Measurements from ENCODE around the gene RNPEP.
"Not testable (repeated sequence)": the region's sequence is repeated elsewhere in the genome, so short reads cannot be mapped to it uniquely, and the experiment has no call there.

The RNPEP gene, protein sequence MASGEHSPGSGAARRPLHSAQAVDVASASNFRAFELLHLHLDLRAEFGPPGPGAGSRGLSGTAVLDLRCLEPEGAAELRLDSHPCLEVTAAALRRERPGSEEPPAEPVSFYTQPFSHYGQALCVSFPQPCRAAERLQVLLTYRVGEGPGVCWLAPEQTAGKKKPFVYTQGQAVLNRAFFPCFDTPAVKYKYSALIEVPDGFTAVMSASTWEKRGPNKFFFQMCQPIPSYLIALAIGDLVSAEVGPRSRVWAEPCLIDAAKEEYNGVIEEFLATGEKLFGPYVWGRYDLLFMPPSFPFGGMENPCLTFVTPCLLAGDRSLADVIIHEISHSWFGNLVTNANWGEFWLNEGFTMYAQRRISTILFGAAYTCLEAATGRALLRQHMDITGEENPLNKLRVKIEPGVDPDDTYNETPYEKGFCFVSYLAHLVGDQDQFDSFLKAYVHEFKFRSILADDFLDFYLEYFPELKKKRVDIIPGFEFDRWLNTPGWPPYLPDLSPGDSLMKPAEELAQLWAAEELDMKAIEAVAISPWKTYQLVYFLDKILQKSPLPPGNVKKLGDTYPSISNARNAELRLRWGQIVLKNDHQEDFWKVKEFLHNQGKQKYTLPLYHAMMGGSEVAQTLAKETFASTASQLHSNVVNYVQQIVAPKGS

GRCh38 chr1:201982623-201983379 lies at the start of gene RNPEP:
Gene RNPEP (plus strand): TSS chr1:201982648. CDS start chr1:201982667, 19 bp downstream.
- no peaks in the 10 kb centered on the region for H3K9me3 ChIP-seq (ENCODE audit: control insufficient read depth, low read depth, low read length)
- H3K9ac ChIP-seq (ENCODE audit: low read length): peak within 1 kb of the TSS; percentile 51
- H3K4me1 ChIP-seq (ENCODE audit: control insufficient read depth, low read depth, low read length): no peaks in the 10 kb centered on the region
- H3K4me3 ChIP-seq (ENCODE audit: low read length): peak within 1 kb of the TSS; percentile 65
- no peak within 1 kb of the TSS for H3K27ac ChIP-seq (ENCODE audit: low read length)
- no peaks in the 10 kb centered on the region for H3K36me3 ChIP-seq (ENCODE audit: control insufficient read depth, low read depth, low read length)
- peaks cover 6% of the 10 kb centered on the region for H3K27me3 ChIP-seq (ENCODE audit: control insufficient read depth, insufficient read depth, low read length)

- Histone ChIP-seq H3K27ac (ENCODE audit: low read length) (no peak overlapping the region), H3K9ac (ENCODE audit: low read length) (no peak overlapping the region), H3K4me1 (ENCODE audit: control insufficient read depth, low read depth, low read length) (no peaks in the 10 kb centered on the region), H3K4me3 (ENCODE audit: low read length) (no peak overlapping the region), H3K36me3 (ENCODE audit: control insufficient read depth, low read depth, low read length) (no peaks in the 10 kb centered on the region), H3K27me3 (ENCODE audit: control insufficient read depth, insufficient read depth, low read length) (no peaks in the 10 kb centered on the region), H3K9me3 (ENCODE audit: control insufficient read depth, low read depth, low read length) (no peaks in the 10 kb centered on the region)
Observed at GRCh38 chr1:201933840-201934430, 48.5 kb upstream of the RNPEP start.

DNA sequence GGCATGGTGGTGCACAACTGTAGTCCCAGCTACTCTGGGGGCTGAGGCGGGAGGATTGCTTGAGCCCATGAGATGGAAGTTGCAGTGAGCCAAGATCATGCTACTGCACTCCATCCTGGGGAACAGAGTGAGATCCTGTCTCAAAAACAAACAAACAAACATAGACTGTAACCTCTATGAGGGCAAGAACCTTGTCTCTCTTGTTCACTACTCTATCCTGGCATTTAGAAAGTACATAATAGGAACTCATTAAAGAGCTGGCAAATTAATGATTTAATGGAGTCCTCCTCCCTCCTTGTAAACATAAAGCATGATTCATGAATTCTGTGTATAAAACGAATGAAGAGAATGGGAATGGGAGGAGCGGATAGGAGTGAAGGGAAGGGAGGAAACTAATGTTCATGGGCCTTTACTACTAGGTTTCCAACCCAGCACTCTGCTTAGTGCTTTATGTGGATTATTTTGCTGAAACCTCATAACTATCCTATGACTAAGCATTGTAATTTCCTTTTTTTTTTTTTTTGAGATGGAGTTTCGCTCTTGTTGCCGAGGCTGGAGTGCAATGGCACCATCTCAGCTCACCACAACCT lies 44.7 kb upstream of the RNPEP start:
- H3K4me3 ChIP-seq (ENCODE audit: low read length): no peak overlapping the region
- no peaks in the 10 kb centered on the region for H3K36me3 ChIP-seq (ENCODE audit: control insufficient read depth, low read depth, low read length)
- H3K9ac ChIP-seq (ENCODE audit: low read length): no peak overlapping the region
- H3K27me3 ChIP-seq (ENCODE audit: control insufficient read depth, insufficient read depth, low read length): no peaks in the 10 kb centered on the region
- H3K27ac ChIP-seq (ENCODE audit: low read length): no peak overlapping the region
- peaks cover 3% of the 10 kb centered on the region for H3K4me1 ChIP-seq (ENCODE audit: control insufficient read depth, low read depth, low read length)
- no peaks in the 10 kb centered on the region for H3K9me3 ChIP-seq (ENCODE audit: control insufficient read depth, low read depth, low read length)

GRCh38 chr1:201938440-201939035 lies 43.9 kb upstream of the RNPEP start:
- H3K36me3 ChIP-seq (ENCODE audit: control insufficient read depth, low read depth, low read length): no peaks in the 10 kb centered on the region

GRCh38 chr1:201939148-201939547 lies 43.3 kb upstream of the RNPEP start:
- Histone ChIP-seq H3K27me3 (ENCODE audit: control insufficient read depth, insufficient read depth, low read length) (no peaks in the 10 kb centered on the region), H3K4me3 (ENCODE audit: low read length) (no peak overlapping the region), H3K4me1 (ENCODE audit: control insufficient read depth, low read depth, low read length) (peaks cover 3% of the 10 kb centered on the region), H3K27ac (ENCODE audit: low read length) (no peak overlapping the region), H3K9me3 (ENCODE audit: control insufficient read depth, low read depth, low read length) (no peaks in the 10 kb centered on the region), H3K9ac (ENCODE audit: low read length) (no peak overlapping the region), H3K36me3 (ENCODE audit: control insufficient read depth, low read depth, low read length) (no peaks in the 10 kb centered on the region)

More at GRCh38 chr1:201938440-201939035, 43.9 kb upstream of the RNPEP start:
- no peak overlapping the region for H3K27ac ChIP-seq (ENCODE audit: low read length)
- no peak overlapping the region for H3K4me3 ChIP-seq (ENCODE audit: low read length)
- H3K27me3 ChIP-seq (ENCODE audit: control insufficient read depth, insufficient read depth, low read length): no peaks in the 10 kb centered on the region
- H3K4me1 ChIP-seq (ENCODE audit: control insufficient read depth, low read depth, low read length): peaks cover 3% of the 10 kb centered on the region
- H3K9me3 ChIP-seq (ENCODE audit: control insufficient read depth, low read depth, low read length): no peaks in the 10 kb centered on the region
- no peak overlapping the region for H3K9ac ChIP-seq (ENCODE audit: low read length)

- Histone ChIP-seq H3K4me1 (ENCODE audit: control insufficient read depth, low read depth, low read length) (peaks cover 3% of the 10 kb centered on the region), H3K27me3 (ENCODE audit: control insufficient read depth, insufficient read depth, low read length) (no peaks in the 10 kb centered on the region), H3K9ac (ENCODE audit: low read length) (no peak overlapping the region), H3K27ac (ENCODE audit: low read length) (no peak overlapping the region), H3K4me3 (ENCODE audit: low read length) (no peak overlapping the region), H3K36me3 (ENCODE audit: control insufficient read depth, low read depth, low read length) (no peaks in the 10 kb centered on the region), H3K9me3 (ENCODE audit: control insufficient read depth, low read depth, low read length) (no peaks in the 10 kb centered on the region)
Observed at GRCh38 chr1:201939574-201939973, 42.9 kb upstream of the RNPEP start.

GRCh38 chr1:201940316-201940715 lies 42.1 kb upstream of the RNPEP start:
- not testable (repeated sequence) for H3K4me3 ChIP-seq (ENCODE audit: low read length); H3K27me3 ChIP-seq (ENCODE audit: control insufficient read depth, insufficient read depth, low read length); H3K36me3 ChIP-seq (ENCODE audit: control insufficient read depth, low read depth, low read length)

DNA sequence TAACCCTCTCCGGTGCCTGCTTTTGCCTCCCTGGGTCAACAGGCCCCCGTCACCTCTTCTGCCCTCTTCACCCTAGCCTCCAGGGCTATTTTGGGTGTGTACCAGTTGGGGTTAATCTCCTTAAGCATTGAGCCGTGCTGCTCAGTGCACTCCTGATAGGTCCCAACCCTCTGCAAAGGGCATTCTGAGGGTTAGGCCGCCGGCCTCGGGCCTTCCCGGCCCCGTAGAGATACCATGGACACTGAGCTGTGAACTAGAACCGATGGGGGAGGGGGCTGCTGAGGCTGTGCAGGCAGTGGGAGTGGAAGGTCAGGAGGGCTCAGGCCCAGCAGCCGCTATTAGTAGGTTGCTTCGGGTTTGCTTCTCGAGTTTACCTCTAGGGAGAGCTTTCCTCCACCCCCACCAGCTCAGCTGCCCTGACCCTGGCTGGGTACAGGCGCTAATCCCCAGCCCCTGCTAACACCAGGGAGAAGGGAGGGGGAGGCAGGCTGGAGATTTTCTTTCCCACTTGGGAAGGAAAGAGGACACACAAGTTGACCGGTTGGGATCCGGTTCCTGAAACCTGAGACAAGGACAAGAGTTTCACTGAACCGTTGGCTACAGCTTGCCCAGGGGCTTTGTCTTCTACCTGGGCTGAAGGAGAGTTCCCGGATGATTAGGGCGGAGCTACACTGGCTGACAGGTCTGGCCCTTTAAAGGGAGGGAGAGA lies 40.9 kb upstream of the RNPEP start:
- peak overlapping the region; percentile 57 for H3K9ac ChIP-seq (ENCODE audit: low read length)
- H3K36me3 ChIP-seq (ENCODE audit: control insufficient read depth, low read depth, low read length): no peaks in the 10 kb centered on the region
- H3K27ac ChIP-seq (ENCODE audit: low read length): peak overlapping the region; percentile 58
- H3K27me3 ChIP-seq (ENCODE audit: control insufficient read depth, insufficient read depth, low read length): peaks cover 9% of the 10 kb centered on the region
- H3K9me3 ChIP-seq (ENCODE audit: control insufficient read depth, low read depth, low read length): no peaks in the 10 kb centered on the region
- H3K4me1 ChIP-seq (ENCODE audit: control insufficient read depth, low read depth, low read length): peaks cover 13% of the 10 kb centered on the region
- H3K4me3 ChIP-seq (ENCODE audit: low read length): peak overlapping the region; percentile 44

More at GRCh38 chr1:201940316-201940715, 42.1 kb upstream of the RNPEP start:
- H3K27ac ChIP-seq (ENCODE audit: low read length); H3K9me3 ChIP-seq (ENCODE audit: control insufficient read depth, low read depth, low read length); H3K4me1 ChIP-seq (ENCODE audit: control insufficient read depth, low read depth, low read length); H3K9ac ChIP-seq (ENCODE audit: low read length): not testable (repeated sequence)

GRCh38 chr1:201942129-201942495 lies 40.3 kb upstream of the RNPEP start:
- H3K27ac ChIP-seq (ENCODE audit: low read length): no peak overlapping the region
- no peak overlapping the region for H3K9ac ChIP-seq (ENCODE audit: low read length)
- H3K4me3 ChIP-seq (ENCODE audit: low read length): peak overlapping the region; percentile 11
- H3K9me3 ChIP-seq (ENCODE audit: control insufficient read depth, low read depth, low read length): no peaks in the 10 kb centered on the region
- H3K36me3 ChIP-seq (ENCODE audit: control insufficient read depth, low read depth, low read length): no peaks in the 10 kb centered on the region
- H3K27me3 ChIP-seq (ENCODE audit: control insufficient read depth, insufficient read depth, low read length): peaks cover 15% of the 10 kb centered on the region
- H3K4me1 ChIP-seq (ENCODE audit: control insufficient read depth, low read depth, low read length): peaks cover 13% of the 10 kb centered on the region

DNA sequence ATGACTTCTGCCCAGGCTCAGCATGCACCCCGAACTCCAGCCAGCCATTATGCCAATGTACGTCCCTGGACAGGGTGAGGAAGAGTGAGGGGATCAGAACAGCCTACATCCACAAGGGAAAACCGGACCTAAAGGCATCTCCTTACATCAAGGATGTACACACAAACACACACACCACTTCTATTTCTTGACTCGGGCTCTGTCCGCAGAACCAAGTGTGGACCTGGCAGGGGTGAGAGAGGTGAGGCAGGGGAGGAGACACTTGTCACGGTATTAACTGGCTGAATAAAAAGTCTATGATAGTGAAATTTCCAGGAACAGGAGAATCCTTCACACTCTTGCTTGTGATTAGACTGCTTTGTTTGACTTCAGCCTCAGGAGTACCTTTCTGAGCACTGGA lies 38.4 kb upstream of the RNPEP start:
- H3K9ac ChIP-seq (ENCODE audit: low read length): no peak overlapping the region
- H3K4me1 ChIP-seq (ENCODE audit: control insufficient read depth, low read depth, low read length): peaks cover 13% of the 10 kb centered on the region
- H3K4me3 ChIP-seq (ENCODE audit: low read length): no peak overlapping the region
- no peak overlapping the region for H3K27ac ChIP-seq (ENCODE audit: low read length)
- no peaks in the 10 kb centered on the region for H3K36me3 ChIP-seq (ENCODE audit: control insufficient read depth, low read depth, low read length)
- no peaks in the 10 kb centered on the region for H3K9me3 ChIP-seq (ENCODE audit: control insufficient read depth, low read depth, low read length)
- peaks cover 28% of the 10 kb centered on the region for H3K27me3 ChIP-seq (ENCODE audit: control insufficient read depth, insufficient read depth, low read length)
